HG03558 (cell line): ENCODE data around the gene FGF18.

ENCODE experiments used
- ATAC-seq: cut with Tn5 transposase; IDR thresholded peaks from one replicate; pipeline ENCODE4 v1.9.1; 2021; ENCODE audit warnings: moderate number of reproducible peaks; ENCODE audit not compliant: unreplicated experiment; ENCODE audit errors: extremely low read depth

Gene FGF18

GRCh38 chr5:171421331-171422262 is 2.1 kb downstream of the FGF18 start:
- ATAC-seq, result no peak

GRCh38 chr5:171422495-171422894 is 3.0 kb downstream of the FGF18 start:
- ATAC-seq, result no peak

GRCh38 chr5:171422902-171423663 is 3.6 kb downstream of the FGF18 start:
- no peak for ATAC-seq

- no peak for ATAC-seq
These were observed 5.3 kb downstream of the FGF18 start for GRCh38 chr5:171424726-171425125.

- ATAC-seq, result no peak
These were observed 6.3 kb downstream of the FGF18 start for GRCh38 chr5:171425596-171426244.

- no peak for ATAC-seq
These were observed 6.8 kb downstream of the FGF18 start for GRCh38 chr5:171426266-171426665.

- no peak for ATAC-seq
These were observed 7.2 kb downstream of the FGF18 start for GRCh38 chr5:171426680-171427079.

GRCh38 chr5:171427318-171428167 is 8.1 kb downstream of the FGF18 start:
- no peak for ATAC-seq

GRCh38 chr5:171428168-171428696 is 8.8 kb downstream of the FGF18 start:
- no peak for ATAC-seq

- ATAC-seq, result no peak
These were observed 9.5 kb downstream of the FGF18 start for GRCh38 chr5:171428809-171429542.

GRCh38 chr5:171429543-171429910 is 10.1 kb downstream of the FGF18 start:
- ATAC-seq, result no peak

GRCh38 chr5:171431251-171431777 is 11.9 kb downstream of the FGF18 start:
- ATAC-seq, result no peak

- no peak for ATAC-seq
These were observed 12.6 kb downstream of the FGF18 start for GRCh38 chr5:171432076-171432475.

GRCh38 chr5:171432583-171433351 is 13.3 kb downstream of the FGF18 start:
- no peak for ATAC-seq

GRCh38 chr5:171433352-171433698 is 13.9 kb downstream of the FGF18 start:
- no peak for ATAC-seq

- no peak for ATAC-seq
These were observed 14.7 kb downstream of the FGF18 start for GRCh38 chr5:171433982-171434676.

GRCh38 chr5:171434874-171435273 is 15.4 kb downstream of the FGF18 start:
- ATAC-seq, result no peak

- ATAC-seq, result no peak
These were observed 16.5 kb downstream of the FGF18 start for GRCh38 chr5:171435908-171436307.
